DND-41 (cell line): ENCODE data around the gene RPH3AL.

Source experiments
- CTCF ChIP-seq: IDR thresholded peaks from 2 replicates; pipeline ENCODE4 v1.5.1; 2012; ENCODE audit warnings: borderline replicate concordance, low read length, moderate library complexity, mild to moderate bottlenecking; ENCODE audit not compliant: poor library complexity, severe bottlenecking; ENCODE audit errors: extremely low read depth
- EZH2 ChIP-seq: IDR thresholded peaks from 3 replicates; pipeline ENCODE4 v1.6.1; 2012; ENCODE audit warnings: borderline replicate concordance, low read depth, mild to moderate bottlenecking, moderate library complexity, low read length, inconsistent platforms; ENCODE audit not compliant: severe bottlenecking

GRCh38 chr17:231966-232807, 120.4 kb downstream of the RPH3AL start:
- no peak for TF ChIP-seq CTCF
- no peak for TF ChIP-seq EZH2
